ENCODE results near the gene VAC14. TPM values are rescaled to one million over a fixed set of nuclear protein-coding genes. Genes with fewer than 3 reads are reported as not detected.
"Not testable (repeated sequence)": the region's sequence is repeated elsewhere in the genome, so short reads cannot be mapped to it uniquely, and the experiment has no call there.

Gene VAC14
- total and polyA plus RNA-seq, 2 experiments from 2014 or later: 42.3 to 77.7 TPM

- H4K20me1 ChIP-seq (replicated peaks; ENCODE audit: insufficient read depth); H3K4me3 Mint-ChIP-seq; H3F3A ChIP-seq (replicated peaks; ENCODE audit: low read depth); DNase-seq (ENCODE audit: low spot score); H3K4me3 ChIP-seq; H3K4me1 ChIP-seq (ENCODE audit: insufficient read depth); ATAC-seq; H3K27me3 Mint-ChIP-seq (ENCODE audit: insufficient read depth, low read depth, poor library complexity); H3K4me1 Mint-ChIP-seq; H3K79me2 ChIP-seq (replicated peaks; ENCODE audit: insufficient read depth); H3K27ac ChIP-seq (ENCODE audit: low read depth); H3K36me3 ChIP-seq (ENCODE audit: insufficient read depth); H3K4me2 ChIP-seq; H3K9me3 Mint-ChIP-seq; H3K27me3 ChIP-seq (ENCODE audit: insufficient read depth); H3K9me2 ChIP-seq (ENCODE audit: insufficient read depth); H3K27ac Mint-ChIP-seq; H2AFZ ChIP-seq: not testable (repeated sequence)
- peaks cover 29% of the 10 kb centered on the region for H3K36me3 Mint-ChIP-seq (ENCODE audit: low read depth)
Observed at GRCh38 chr16:70742967-70743366, 58.0 kb downstream of the VAC14 start.

- Histone ChIP-seq H3K27ac (ENCODE audit: low read depth) (no peak overlapping the region), H3K4me3 (no peak overlapping the region), H2AFZ (no peak overlapping the region), H3K79me2 (replicated peaks; ENCODE audit: insufficient read depth) (no peaks in the 10 kb centered on the region), H3K4me2 (no peak overlapping the region), H3K27me3 (ENCODE audit: insufficient read depth) (no peaks in the 10 kb centered on the region), H3K36me3 (ENCODE audit: insufficient read depth) (peaks cover 5% of the 10 kb centered on the region), H3F3A (replicated peaks; ENCODE audit: low read depth) (no peaks in the 10 kb centered on the region), H3K9me2 (ENCODE audit: insufficient read depth) (no peaks in the 10 kb centered on the region), H3K4me1 (ENCODE audit: insufficient read depth) (no peaks in the 10 kb centered on the region), H4K20me1 (replicated peaks; ENCODE audit: insufficient read depth) (no peaks in the 10 kb centered on the region)
- peaks cover 9% of the 10 kb centered on the region for H3K27me3 Mint-ChIP-seq (ENCODE audit: insufficient read depth, low read depth, poor library complexity)
- H3K27ac Mint-ChIP-seq: 0 out of 2 replicates have a peak overlapping the region, but pooled peaks have one; percentile 27
- 0 out of 3 replicates have a peak, but pooled peaks cover 8% of the 10 kb centered on the region for H3K9me3 Mint-ChIP-seq
- H3K36me3 Mint-ChIP-seq (ENCODE audit: low read depth): peaks cover 29% of the 10 kb centered on the region
- DNase-seq (ENCODE audit: low spot score): no peak
- no peak overlapping the region for H3K4me3 Mint-ChIP-seq
- peaks cover 12% of the 10 kb centered on the region for H3K4me1 Mint-ChIP-seq
- no peak for ATAC-seq
- TF ChIP-seq REST (IDR thresholded peaks at IDR 0.05; ENCODE audit: unreplicated experiment) (no peak), ETS1 (IDR thresholded peaks at IDR 0.05) (no peak), CREB1 (CRISPR knock-in tag; IDR thresholded peaks at IDR 0.05; ENCODE audit: low read depth) (no peak), CTCF (conservative IDR thresholded peaks at IDR 0.05; ENCODE audit: low read depth in 2 of 2) (no peak), EZH2phosphoT487 (IDR thresholded peaks at IDR 0.05; ENCODE audit: unreplicated experiment) (no peak), ZNF114 (CRISPR knock-in tag; IDR thresholded peaks at IDR 0.05) (no peak), NANOG (IDR thresholded peaks at IDR 0.05; ENCODE audit: borderline replicate concordance) (no peak), ZNF462 (CRISPR knock-in tag; IDR thresholded peaks at IDR 0.05) (no peak), EZH2 (IDR thresholded peaks at IDR 0.05; ENCODE audit: low read depth, unreplicated experiment) (no peak), JUNB (IDR thresholded peaks at IDR 0.05; ENCODE audit: unreplicated experiment) (no peak)
Observed at GRCh38 chr16:70741783-70742125, 59.2 kb downstream of the VAC14 start.

Measured in GM23338 (cell line).